Activated T-cell treated with anti-CD3 and anti-CD28 coated beads, Interleukin-2, amount 50 U/mL, for 24 hours (primary cell): ENCODE results near the gene BORCS5.
"Not testable (repeated sequence)": the region's sequence is repeated elsewhere in the genome, so short reads cannot be mapped to it uniquely, and the experiment has no call there.

Experiments used
- DNase-seq: peaks from one replicate; pipeline ENCODE4 v3.0.0-alpha.2; 2020
- H3K27ac Mint-ChIP-seq: 2 replicates; pipeline ENCODE4 v1.8.0; 2020; ENCODE audit warnings: mild to moderate bottlenecking, mixed read lengths
- H3K27me3 Mint-ChIP-seq: 2 replicates; pipeline ENCODE4 v1.8.0; 2020; ENCODE audit warnings: mixed read lengths
- H3K36me3 Mint-ChIP-seq: 2 replicates; pipeline ENCODE4 v1.8.0; 2020; ENCODE audit warnings: low read depth, mixed read lengths
- H3K4me1 Mint-ChIP-seq: 2 replicates; pipeline ENCODE4 v1.8.0; 2020; ENCODE audit warnings: low read depth, mixed read lengths
- H3K4me3 Mint-ChIP-seq: 2 replicates; pipeline ENCODE4 v1.8.0; 2020; ENCODE audit warnings: mild to moderate bottlenecking, moderate library complexity, mixed read lengths
- H3K9me3 Mint-ChIP-seq: 2 replicates; pipeline ENCODE4 v1.8.0; 2020; ENCODE audit warnings: mixed read lengths

The BORCS5 gene

GRCh38 chr12:12465522-12465921, 108.6 kb downstream of the BORCS5 start:
- no peak overlapping the region for H3K4me3 Mint-ChIP-seq
- H3K9me3 Mint-ChIP-seq, result peaks cover 5% of the 10 kb centered on the region
- H3K27me3 Mint-ChIP-seq, result no peaks in the 10 kb centered on the region
- peaks cover 93% of the 10 kb centered on the region for H3K4me1 Mint-ChIP-seq
- H3K27ac Mint-ChIP-seq, result peak overlapping the region; percentile 87
- no peak for DNase-seq
- H3K36me3 Mint-ChIP-seq, result peaks cover 76% of the 10 kb centered on the region

GRCh38 chr12:12466157-12466556, 109.3 kb downstream of the BORCS5 start:
- DNase-seq, result no peak
- peaks cover 5% of the 10 kb centered on the region for H3K9me3 Mint-ChIP-seq
- peaks cover 81% of the 10 kb centered on the region for H3K36me3 Mint-ChIP-seq
- peak overlapping the region; percentile 91 for H3K27ac Mint-ChIP-seq
- no peaks in the 10 kb centered on the region for H3K27me3 Mint-ChIP-seq
- H3K4me1 Mint-ChIP-seq, result peaks cover 93% of the 10 kb centered on the region
- H3K4me3 Mint-ChIP-seq, result peak overlapping the region; percentile 3

GRCh38 chr12:12467264-12467663, 110.4 kb downstream of the BORCS5 start:
- peaks cover 88% of the 10 kb centered on the region for H3K4me1 Mint-ChIP-seq
- peak overlapping the region; percentile 92 for H3K27ac Mint-ChIP-seq
- peak overlapping the region; percentile 26 for H3K4me3 Mint-ChIP-seq
- peaks cover 5% of the 10 kb centered on the region for H3K9me3 Mint-ChIP-seq
- peak; percentile 52 for DNase-seq
- no peaks in the 10 kb centered on the region for H3K27me3 Mint-ChIP-seq
- peaks cover 91% of the 10 kb centered on the region for H3K36me3 Mint-ChIP-seq

- peak overlapping the region; percentile 92 for H3K27ac Mint-ChIP-seq
- H3K27me3 Mint-ChIP-seq, result no peaks in the 10 kb centered on the region
- peaks cover 5% of the 10 kb centered on the region for H3K9me3 Mint-ChIP-seq
- peak overlapping the region; percentile 46 for H3K4me3 Mint-ChIP-seq
- H3K4me1 Mint-ChIP-seq, result peaks cover 85% of the 10 kb centered on the region
- peak; percentile 62 for DNase-seq
- peaks cover 90% of the 10 kb centered on the region for H3K36me3 Mint-ChIP-seq
These were observed 110.9 kb downstream of the BORCS5 start for GRCh38 chr12:12467688-12468261.

GRCh38 chr12:12468575-12468974, 111.7 kb downstream of the BORCS5 start:
- peaks cover 82% of the 10 kb centered on the region for H3K4me1 Mint-ChIP-seq

GRCh38 chr12:12469386-12469785, 112.5 kb downstream of the BORCS5 start:
- peaks cover 91% of the 10 kb centered on the region for H3K36me3 Mint-ChIP-seq
- H3K9me3 Mint-ChIP-seq, result peaks cover 5% of the 10 kb centered on the region
- peaks cover 82% of the 10 kb centered on the region for H3K4me1 Mint-ChIP-seq
- H3K27me3 Mint-ChIP-seq, result no peaks in the 10 kb centered on the region
- no peak for DNase-seq
- H3K27ac Mint-ChIP-seq, result peak overlapping the region; percentile 51
- no peak overlapping the region for H3K4me3 Mint-ChIP-seq

More at GRCh38 chr12:12468575-12468974, 111.7 kb downstream of the BORCS5 start:
- peaks cover 5% of the 10 kb centered on the region for H3K9me3 Mint-ChIP-seq
- no peaks in the 10 kb centered on the region for H3K27me3 Mint-ChIP-seq
- H3K4me3 Mint-ChIP-seq, result peak overlapping the region; percentile 46
- H3K27ac Mint-ChIP-seq, result peak overlapping the region; percentile 92
- DNase-seq, result no peak
- H3K36me3 Mint-ChIP-seq, result peaks cover 91% of the 10 kb centered on the region

- Mint-ChIP-seq H3K9me3 (peaks cover 5% of the 10 kb centered on the region), H3K27me3 (no peaks in the 10 kb centered on the region), H3K27ac (peak overlapping the region; percentile 53), H3K4me3 (no peak overlapping the region), H3K4me1 (peaks cover 83% of the 10 kb centered on the region), H3K36me3 (peaks cover 92% of the 10 kb centered on the region)
- no peak for DNase-seq
These were observed 114.0 kb downstream of the BORCS5 start for GRCh38 chr12:12470751-12471306.

GRCh38 chr12:12471982-12472961, 115.4 kb downstream of the BORCS5 start:
- Mint-ChIP-seq H3K36me3 (peaks cover 94% of the 10 kb centered on the region), H3K27ac (peak overlapping the region; percentile 48), H3K4me1 (peaks cover 84% of the 10 kb centered on the region)
- H3K27me3 Mint-ChIP-seq, DNase-seq, H3K9me3 Mint-ChIP-seq, H3K4me3 Mint-ChIP-seq: not testable (repeated sequence)

- no peak for DNase-seq
- Mint-ChIP-seq H3K4me3 (no peak overlapping the region), H3K36me3 (peaks cover 94% of the 10 kb centered on the region), H3K9me3 (peaks cover 5% of the 10 kb centered on the region), H3K4me1 (peaks cover 82% of the 10 kb centered on the region), H3K27ac (peak overlapping the region; percentile 97), H3K27me3 (no peaks in the 10 kb centered on the region)
These were observed 116.3 kb downstream of the BORCS5 start for GRCh38 chr12:12473223-12473622.

GRCh38 chr12:12474471-12474928, 117.6 kb downstream of the BORCS5 start:
- H3K4me1 Mint-ChIP-seq, result peaks cover 81% of the 10 kb centered on the region
- H3K27ac Mint-ChIP-seq, result peak overlapping the region; percentile 97
- H3K4me3 Mint-ChIP-seq, result peak overlapping the region; percentile 62
- peak; percentile 59 for DNase-seq
- peaks cover 94% of the 10 kb centered on the region for H3K36me3 Mint-ChIP-seq
- no peaks in the 10 kb centered on the region for H3K27me3 Mint-ChIP-seq
- H3K9me3 Mint-ChIP-seq, result peaks cover 2% of the 10 kb centered on the region

GRCh38 chr12:12474931-12475795, 118.3 kb downstream of the BORCS5 start:
- no peaks in the 10 kb centered on the region for H3K27me3 Mint-ChIP-seq
- H3K4me1 Mint-ChIP-seq, result peaks cover 84% of the 10 kb centered on the region
- H3K36me3 Mint-ChIP-seq, result peaks cover 94% of the 10 kb centered on the region
- DNase-seq, result peak; percentile 56
- H3K4me3 Mint-ChIP-seq, result peak overlapping the region; percentile 62
- peak overlapping the region; percentile 97 for H3K27ac Mint-ChIP-seq
- no peaks in the 10 kb centered on the region for H3K9me3 Mint-ChIP-seq

GRCh38 chr12:12476857-12477531, 120.1 kb downstream of the BORCS5 start:
- H3K36me3 Mint-ChIP-seq, result peaks cover 88% of the 10 kb centered on the region
- H3K4me1 Mint-ChIP-seq, result peaks cover 83% of the 10 kb centered on the region
- H3K27ac Mint-ChIP-seq, result peak overlapping the region; percentile 97

GRCh38 chr12:12477532-12477890, 120.6 kb downstream of the BORCS5 start:
- Mint-ChIP-seq H3K27me3 (no peaks in the 10 kb centered on the region), H3K9me3 (no peaks in the 10 kb centered on the region), H3K27ac (peak overlapping the region; percentile 97), H3K4me1 (peaks cover 88% of the 10 kb centered on the region), H3K4me3 (no peak overlapping the region), H3K36me3 (peaks cover 89% of the 10 kb centered on the region)
- DNase-seq, result no peak

More at GRCh38 chr12:12476857-12477531, 120.1 kb downstream of the BORCS5 start:
- no peak for DNase-seq
- Mint-ChIP-seq H3K9me3 (no peaks in the 10 kb centered on the region), H3K4me3 (no peak overlapping the region), H3K27me3 (no peaks in the 10 kb centered on the region)
